ENCODE results near the gene ZSCAN10. TPM values are rescaled to one million over a fixed set of nuclear protein-coding genes. Genes with fewer than 3 reads are reported as not detected.
A peak's percentile ranks its signal among the peaks of the same experiment; 100 is the strongest.
"Not testable (repeated sequence)": the region's sequence is repeated elsewhere in the genome, so short reads cannot be mapped to it uniquely, and the experiment has no call there.

ZSCAN10 gene
- total RNA-seq, 1 donor from 2014 or later = not detected

DNA sequence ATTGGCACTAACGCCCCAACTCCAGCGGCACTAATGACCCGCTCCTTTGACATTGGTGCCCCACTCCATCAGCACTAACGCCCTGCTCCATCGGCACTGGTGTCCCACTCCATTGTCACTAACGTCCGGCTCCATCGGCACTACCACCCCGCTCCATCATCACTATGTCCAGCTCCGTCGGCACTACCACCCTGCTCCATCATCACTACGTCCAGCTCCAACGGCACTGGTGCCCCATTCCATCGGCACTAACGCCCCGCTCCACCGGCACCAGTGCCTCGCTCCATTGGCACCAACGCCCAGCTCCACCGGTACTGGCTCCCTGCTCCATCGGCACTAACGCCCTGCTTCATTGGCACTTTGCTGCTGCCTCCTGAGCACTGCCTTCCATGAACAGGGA, 43.2 kb upstream of the ZSCAN10 start:
- intact Hi-C loops (cut with DNase I) = no loop called here

GRCh38 chr16:3141781-3142311, 42.8 kb upstream of the ZSCAN10 start:
- Histone ChIP-seq H3K36me3 (peaks cover 27% of the 10 kb centered on the region), H3K27ac (no peak overlapping the region), H3K27me3 (no peaks in the 10 kb centered on the region), H3K4me1 (no peaks in the 10 kb centered on the region), H3K9me3 (no peaks in the 10 kb centered on the region), H3K4me3 (no peak overlapping the region)
- no peak for DNase-seq
- ATAC-seq = no peak
- TF ChIP-seq CTCF (IDR thresholded peaks at IDR 0.05) = no peak
- intact Hi-C loops (cut with DNase I) = no loop called here

More for the DNA sequence above, 43.2 kb upstream of the ZSCAN10 start:
- no peaks in the 10 kb centered on the region for H3K27me3 ChIP-seq
- no peak for TF ChIP-seq CTCF (IDR thresholded peaks at IDR 0.05)
- no peak overlapping the region for H3K4me3 ChIP-seq
- H3K9me3 ChIP-seq = no peaks in the 10 kb centered on the region
- ATAC-seq (no peak), DNase-seq (no peak)
- H3K36me3 ChIP-seq = peaks cover 27% of the 10 kb centered on the region
- H3K27ac ChIP-seq = no peak overlapping the region
- no peaks in the 10 kb centered on the region for H3K4me1 ChIP-seq

DNA sequence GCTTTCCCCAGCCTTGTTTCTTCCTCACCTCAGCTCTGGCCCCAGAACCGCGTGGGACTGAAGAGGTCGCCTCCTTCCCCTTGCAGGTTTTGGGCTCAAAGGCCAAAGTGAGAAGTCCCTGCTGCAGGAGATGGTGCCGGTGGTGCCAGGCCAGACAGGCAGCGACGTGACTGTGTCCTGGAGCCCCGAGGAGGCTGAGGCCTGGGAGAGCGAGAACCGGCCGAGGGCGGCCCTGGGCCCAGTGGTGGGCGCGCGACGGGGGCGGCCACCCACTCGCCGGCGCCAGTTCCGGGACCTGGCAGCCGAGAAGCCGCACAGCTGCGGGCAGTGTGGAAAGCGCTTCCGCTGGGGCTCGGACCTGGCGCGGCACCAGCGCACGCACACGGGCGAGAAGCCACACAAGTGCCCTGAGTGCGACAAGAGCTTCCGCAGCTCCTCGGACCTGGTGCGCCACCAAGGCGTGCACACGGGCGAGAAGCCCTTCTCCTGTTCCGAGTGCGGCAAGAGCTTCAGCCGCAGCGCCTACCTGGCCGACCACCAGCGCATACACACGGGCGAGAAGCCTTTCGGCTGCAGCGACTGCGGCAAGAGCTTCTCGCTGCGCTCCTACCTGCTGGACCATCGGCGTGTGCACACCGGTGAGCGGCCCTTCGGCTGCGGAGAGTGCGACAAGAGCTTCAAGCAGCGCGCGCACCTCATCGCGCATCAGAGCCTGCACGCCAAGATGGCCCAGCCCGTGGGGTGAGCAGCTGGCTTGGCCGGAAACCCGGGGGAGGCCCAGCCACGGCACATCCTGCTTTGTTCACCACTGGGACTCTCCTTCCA, 41.7 kb upstream of the ZSCAN10 start:
- Histone ChIP-seq H3K27ac (no peak overlapping the region), H3K27me3 (no peaks in the 10 kb centered on the region), H3K36me3 (peaks cover 27% of the 10 kb centered on the region), H3K4me3 (no peak overlapping the region), H3K9me3 (no peaks in the 10 kb centered on the region), H3K4me1 (peaks cover 7% of the 10 kb centered on the region)
- ATAC-seq = no peak
- no peak for TF ChIP-seq CTCF (IDR thresholded peaks at IDR 0.05)
- DNase-seq = peak; percentile 63
- intact Hi-C loops (cut with DNase I) = no loop called here

- intact Hi-C loops (cut with DNase I); H3K4me1 ChIP-seq; H3K27ac ChIP-seq; H3K27me3 ChIP-seq; H3K4me3 ChIP-seq; DNase-seq; ATAC-seq; H3K9me3 ChIP-seq: not testable (repeated sequence)
- peaks cover 27% of the 10 kb centered on the region for H3K36me3 ChIP-seq
Measured at GRCh38 chr16:3139561-3139960, 40.5 kb upstream of the ZSCAN10 start.

GRCh38 chr16:3138823-3139426, 39.8 kb upstream of the ZSCAN10 start:
- H3K36me3 ChIP-seq = peaks cover 27% of the 10 kb centered on the region
- H3K27me3 ChIP-seq = no peaks in the 10 kb centered on the region
- peaks cover 12% of the 10 kb centered on the region for H3K4me1 ChIP-seq
- H3K9me3 ChIP-seq = no peaks in the 10 kb centered on the region
- intact Hi-C loops (cut with DNase I) = no loop called here
- no peak for DNase-seq
- no peak for ATAC-seq
- no peak for TF ChIP-seq CTCF (IDR thresholded peaks at IDR 0.05)
- H3K4me3 ChIP-seq = no peak overlapping the region
- no peak overlapping the region for H3K27ac ChIP-seq

- H3K4me3 ChIP-seq = no peak overlapping the region
- intact Hi-C loops (cut with DNase I) = no loop called here
- no peak for ATAC-seq
- H3K27me3 ChIP-seq = no peaks in the 10 kb centered on the region
- DNase-seq = no peak
- no peak overlapping the region for H3K27ac ChIP-seq
- H3K36me3 ChIP-seq = peaks cover 27% of the 10 kb centered on the region
- peaks cover 18% of the 10 kb centered on the region for H3K4me1 ChIP-seq
- no peaks in the 10 kb centered on the region for H3K9me3 ChIP-seq
- TF ChIP-seq CTCF (IDR thresholded peaks at IDR 0.05) = no peak
Measured at GRCh38 chr16:3138342-3138741, 39.2 kb upstream of the ZSCAN10 start.

Data from upper lobe of right lung (tissue), 1 donor.